Measurements from ENCODE around the gene UFD1. TPM values are rescaled to one million over a fixed set of nuclear protein-coding genes. Genes with fewer than 3 reads are reported as not detected.

The UFD1 gene
- total and polyA plus RNA-seq, 2 of the 13 experiments (the other 11 are each of a cell fraction or from before 2014, with no cell fraction given), result 47.9 to 51.1 TPM

DNA sequence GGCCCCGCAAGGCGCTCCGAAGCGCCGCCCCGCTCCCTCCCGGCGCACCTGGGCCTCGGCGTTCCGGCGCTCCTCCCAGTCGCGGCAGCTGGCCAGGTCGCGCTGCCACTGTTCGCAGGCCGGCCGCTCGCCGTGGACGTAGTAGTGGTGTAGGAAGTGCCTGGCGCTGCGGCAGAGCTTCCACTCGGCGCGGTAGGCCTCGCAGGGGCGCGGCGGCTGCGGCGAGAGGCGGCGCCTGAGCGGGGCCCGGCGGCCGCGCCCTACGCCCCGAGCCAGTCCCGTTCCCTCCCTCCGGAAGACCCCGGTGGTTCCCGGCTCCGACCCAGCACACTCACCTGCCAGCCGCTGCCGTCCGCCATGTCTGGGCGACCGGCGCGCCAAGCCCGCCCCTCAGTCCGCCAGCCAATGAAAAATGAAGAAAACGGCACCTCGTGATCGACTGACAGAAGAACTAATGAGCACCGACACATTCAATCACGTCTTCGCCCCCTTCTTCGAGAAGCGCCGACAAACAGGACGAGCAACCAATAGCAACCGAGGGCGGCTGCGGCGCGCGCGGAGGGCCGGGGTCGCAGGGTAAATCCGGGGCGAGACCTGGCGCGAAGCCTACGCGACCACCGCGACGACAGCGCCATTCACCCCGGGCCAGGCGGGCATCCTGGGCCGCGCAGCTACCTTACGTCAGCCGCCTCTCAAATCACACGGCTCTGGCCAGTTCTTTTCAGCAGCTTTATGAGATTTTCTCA, 31.5 kb downstream of the UFD1 start, which contains the start of gene C22orf39 (continued):
- TF ChIP-seq, protein P1, sequence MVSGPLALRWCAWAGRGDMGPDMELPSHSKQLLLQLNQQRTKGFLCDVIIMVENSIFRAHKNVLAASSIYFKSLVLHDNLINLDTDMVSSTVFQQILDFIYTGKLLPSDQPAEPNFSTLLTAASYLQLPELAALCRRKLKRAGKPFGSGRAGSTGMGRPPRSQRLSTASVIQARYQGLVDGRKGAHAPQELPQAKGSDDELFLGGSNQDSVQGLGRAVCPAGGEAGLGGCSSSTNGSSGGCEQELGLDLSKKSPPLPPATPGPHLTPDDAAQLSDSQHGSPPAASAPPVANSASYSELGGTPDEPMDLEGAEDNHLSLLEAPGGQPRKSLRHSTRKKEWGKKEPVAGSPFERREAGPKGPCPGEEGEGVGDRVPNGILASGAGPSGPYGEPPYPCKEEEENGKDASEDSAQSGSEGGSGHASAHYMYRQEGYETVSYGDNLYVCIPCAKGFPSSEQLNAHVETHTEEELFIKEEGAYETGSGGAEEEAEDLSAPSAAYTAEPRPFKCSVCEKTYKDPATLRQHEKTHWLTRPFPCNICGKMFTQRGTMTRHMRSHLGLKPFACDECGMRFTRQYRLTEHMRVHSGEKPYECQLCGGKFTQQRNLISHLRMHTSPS (CRISPR knock-in tag; IDR thresholded peaks at IDR 0.05; ENCODE audit: low read depth), result no peak; the same call in 1 of the 2 replicates
- TF ChIP-seq HNRNPH1 (optimal IDR thresholded peaks at IDR 0.05; ENCODE audit: low read depth, low read length) (no peak), AHR (CRISPR knock-in tag; IDR thresholded peaks at IDR 0.05) (0 out of 2 replicates have a peak, but pooled peaks have one; percentile 3), NRL (CRISPR knock-in tag; IDR thresholded peaks at IDR 0.05; ENCODE audit: borderline replicate concordance) (peak; percentile 21; the same call in 1 of the 2 replicates), NCOR1 (IDR thresholded peaks at IDR 0.05; ENCODE audit: borderline replicate concordance, low read length) (no peak), CBX1 (IDR thresholded peaks at IDR 0.05; ENCODE audit: low read depth) (no peak), WIZ (CRISPR knock-in tag; IDR thresholded peaks at IDR 0.05) (no peak), ZNF572 (CRISPR knock-in tag; IDR thresholded peaks at IDR 0.05) (no peak), ELF4 (CRISPR knock-in tag; IDR thresholded peaks at IDR 0.05; ENCODE audit: borderline replicate concordance) (no peak; the same call in 1 of the 2 replicates), PAWR (CRISPR knock-in tag; IDR thresholded peaks at IDR 0.05; ENCODE audit: borderline replicate concordance) (no peak), KLF13 (CRISPR knock-in tag; IDR thresholded peaks at IDR 0.05) (no peak)
- TF ChIP-seq, protein P2, sequence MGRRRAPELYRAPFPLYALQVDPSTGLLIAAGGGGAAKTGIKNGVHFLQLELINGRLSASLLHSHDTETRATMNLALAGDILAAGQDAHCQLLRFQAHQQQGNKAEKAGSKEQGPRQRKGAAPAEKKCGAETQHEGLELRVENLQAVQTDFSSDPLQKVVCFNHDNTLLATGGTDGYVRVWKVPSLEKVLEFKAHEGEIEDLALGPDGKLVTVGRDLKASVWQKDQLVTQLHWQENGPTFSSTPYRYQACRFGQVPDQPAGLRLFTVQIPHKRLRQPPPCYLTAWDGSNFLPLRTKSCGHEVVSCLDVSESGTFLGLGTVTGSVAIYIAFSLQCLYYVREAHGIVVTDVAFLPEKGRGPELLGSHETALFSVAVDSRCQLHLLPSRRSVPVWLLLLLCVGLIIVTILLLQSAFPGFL (CRISPR knock-in tag; IDR thresholded peaks at IDR 0.05), result no peak
- TF ChIP-seq, protein P3, sequence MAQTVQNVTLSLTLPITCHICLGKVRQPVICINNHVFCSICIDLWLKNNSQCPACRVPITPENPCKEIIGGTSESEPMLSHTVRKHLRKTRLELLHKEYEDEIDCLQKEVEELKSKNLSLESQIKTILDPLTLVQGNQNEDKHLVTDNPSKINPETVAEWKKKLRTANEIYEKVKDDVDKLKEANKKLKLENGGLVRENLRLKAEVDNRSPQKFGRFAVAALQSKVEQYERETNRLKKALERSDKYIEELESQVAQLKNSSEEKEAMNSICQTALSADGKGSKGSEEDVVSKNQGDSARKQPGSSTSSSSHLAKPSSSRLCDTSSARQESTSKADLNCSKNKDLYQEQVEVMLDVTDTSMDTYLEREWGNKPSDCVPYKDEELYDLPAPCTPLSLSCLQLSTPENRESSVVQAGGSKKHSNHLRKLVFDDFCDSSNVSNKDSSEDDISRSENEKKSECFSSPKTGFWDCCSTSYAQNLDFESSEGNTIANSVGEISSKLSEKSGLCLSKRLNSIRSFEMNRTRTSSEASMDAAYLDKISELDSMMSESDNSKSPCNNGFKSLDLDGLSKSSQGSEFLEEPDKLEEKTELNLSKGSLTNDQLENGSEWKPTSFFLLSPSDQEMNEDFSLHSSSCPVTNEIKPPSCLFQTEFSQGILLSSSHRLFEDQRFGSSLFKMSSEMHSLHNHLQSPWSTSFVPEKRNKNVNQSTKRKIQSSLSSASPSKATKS (CRISPR knock-in tag; IDR thresholded peaks at IDR 0.05), result no peak
- TF ChIP-seq, protein P4, sequence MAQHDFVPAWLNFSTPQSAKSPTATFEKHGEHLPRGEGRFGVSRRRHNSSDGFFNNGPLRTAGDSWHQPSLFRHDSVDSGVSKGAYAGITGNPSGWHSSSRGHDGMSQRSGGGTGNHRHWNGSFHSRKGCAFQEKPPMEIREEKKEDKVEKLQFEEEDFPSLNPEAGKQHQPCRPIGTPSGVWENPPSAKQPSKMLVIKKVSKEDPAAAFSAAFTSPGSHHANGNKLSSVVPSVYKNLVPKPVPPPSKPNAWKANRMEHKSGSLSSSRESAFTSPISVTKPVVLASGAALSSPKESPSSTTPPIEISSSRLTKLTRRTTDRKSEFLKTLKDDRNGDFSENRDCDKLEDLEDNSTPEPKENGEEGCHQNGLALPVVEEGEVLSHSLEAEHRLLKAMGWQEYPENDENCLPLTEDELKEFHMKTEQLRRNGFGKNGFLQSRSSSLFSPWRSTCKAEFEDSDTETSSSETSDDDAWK (CRISPR knock-in tag; IDR thresholded peaks at IDR 0.05), result no peak
- TF ChIP-seq, protein P5, sequence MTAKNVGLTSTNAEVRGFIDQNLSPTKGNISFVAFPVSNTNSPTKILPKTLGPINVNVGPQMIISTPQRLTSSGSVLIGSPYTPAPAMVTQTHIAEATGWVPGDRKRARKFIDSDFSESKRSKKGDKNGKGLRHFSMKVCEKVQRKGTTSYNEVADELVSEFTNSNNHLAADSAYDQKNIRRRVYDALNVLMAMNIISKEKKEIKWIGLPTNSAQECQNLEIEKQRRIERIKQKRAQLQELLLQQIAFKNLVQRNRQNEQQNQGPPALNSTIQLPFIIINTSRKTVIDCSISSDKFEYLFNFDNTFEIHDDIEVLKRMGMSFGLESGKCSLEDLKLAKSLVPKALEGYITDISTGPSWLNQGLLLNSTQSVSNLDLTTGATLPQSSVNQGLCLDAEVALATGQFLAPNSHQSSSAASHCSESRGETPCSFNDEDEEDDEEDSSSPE (CRISPR knock-in tag; IDR thresholded peaks at IDR 0.05), result peak; percentile 91; the same call in 1 of the 2 replicates

Data from HepG2 (cell line).